Fibroblast of lung (primary cell): ENCODE data around the gene KRT74. TPM values are rescaled to one million over a fixed set of nuclear protein-coding genes. Genes with fewer than 3 reads are reported as not detected.

Experiments
- DNase-seq, 2 donors: peaks; one replicate each; pipeline versions ENCODE4 v3.0.0 to v3.0.0-alpha.2; 2010; ENCODE audit warnings: low read depth in 2 of 2
- H2AFZ ChIP-seq: 2 replicates; pipeline ENCODE4 v1.5.1; 2012; ENCODE audit warnings: low read length, control low read depth, inconsistent platforms
- H3K27ac ChIP-seq: 2 replicates; pipeline ENCODE4 v1.5.1; 2011; ENCODE audit warnings: low read length, control low read depth; ENCODE audit not compliant: insufficient read depth
- H3K27me3 ChIP-seq: 2 replicates; pipeline ENCODE4 v1.5.1; 2011; ENCODE audit warnings: mild to moderate bottlenecking, low read length; ENCODE audit not compliant: control insufficient read depth, insufficient read depth
- H3K36me3 ChIP-seq: 2 replicates; pipeline ENCODE4 v1.5.1; 2011; ENCODE audit warnings: low read length; ENCODE audit not compliant: control insufficient read depth, insufficient read depth
- H3K4me1 ChIP-seq: 2 replicates; pipeline ENCODE4 v1.5.1; 2011; ENCODE audit warnings: low read length; ENCODE audit not compliant: control insufficient read depth, insufficient read depth; ENCODE audit errors: extremely low read depth
- H3K4me2 ChIP-seq: 2 replicates; pipeline ENCODE4 v1.5.1; 2011; ENCODE audit warnings: low read length, control low read depth; ENCODE audit not compliant: insufficient read depth; ENCODE audit errors: extremely low read depth
- H3K4me3 ChIP-seq, 4 experiments: fragments of 200-600 bp in 1 of 4; sonication (generic) in 1 of 4; replicated peaks in 1 of 4; 2 replicates each; pipeline ENCODE4 v1.5.1; 2011 to 2016; ENCODE audit warnings: low read length in 4 of 4, low read depth in 3 of 4, mild to moderate bottlenecking in 3 of 4, control low read depth in 2 of 4, inconsistent platforms in 1 of 4, mixed read lengths in 1 of 4; ENCODE audit not compliant: insufficient read depth in 1 of 4; ENCODE audit errors: control extremely low read depth in 1 of 4
- H3K79me2 ChIP-seq: 2 replicates; pipeline ENCODE4 v1.5.1; 2012; ENCODE audit warnings: mild to moderate bottlenecking, low read length, inconsistent platforms; ENCODE audit not compliant: control insufficient read depth, insufficient read depth
- H3K9ac ChIP-seq: 2 replicates; pipeline ENCODE4 v1.5.1; 2011; ENCODE audit warnings: mild to moderate bottlenecking, low read length, control low read depth; ENCODE audit not compliant: insufficient read depth
- H3K9me3 ChIP-seq: 2 replicates; pipeline ENCODE4 v1.5.1; 2012; ENCODE audit warnings: low read depth, low read length; ENCODE audit not compliant: control insufficient read depth, insufficient read depth
- H4K20me1 ChIP-seq: 2 replicates; pipeline ENCODE4 v1.5.1; 2011; ENCODE audit warnings: low read length; ENCODE audit not compliant: control insufficient read depth, insufficient read depth; ENCODE audit errors: extremely low read depth
- EZH2 ChIP-seq: IDR thresholded peaks from 2 replicates; pipeline ENCODE4 v1.5.1; 2012; ENCODE audit warnings: low read length, control low read depth, mild to moderate bottlenecking; ENCODE audit errors: missing control alignments
- polyA plus RNA-seq, 2 donors: library from polyadenylated mRNA; depleted of rRNA in 1 of 2; stranded (reverse) in 1 of 2; unstranded in 1 of 2; fragments of >200 nt; gene quantifications; 2 replicates each; pipeline ENCODE4 v1.2.1, GENCODE V29; 2011 to 2012; ENCODE audit warnings: missing spikeins in 1 of 2
- total RNA-seq: library from RNA; depleted of rRNA; stranded (reverse); fragments of >200 nt; gene quantifications from 2 replicates; pipeline ENCODE4 v1.2.1, GENCODE V29; 2014
- TF ChIP-seq, protein P1 (sequence below), 2 donors: IDR thresholded peaks in 1 of 2; conservative IDR thresholded peaks in 1 of 2; 1 replicate in 1 of 2; 2 replicates in 1 of 2; pipeline ENCODE4 v1.5.1; 2011 to 2012; ENCODE audit warnings: low read length in 2 of 2, control low read depth in 1 of 2, inconsistent platforms in 1 of 2, low read depth in 1 of 2, mild to moderate bottlenecking in 1 of 2

KRT74 gene
- total and polyA plus RNA-seq, 2 donors (not counting 1 experiment from before 2014, with no cell fraction given), result not detected

DNA sequence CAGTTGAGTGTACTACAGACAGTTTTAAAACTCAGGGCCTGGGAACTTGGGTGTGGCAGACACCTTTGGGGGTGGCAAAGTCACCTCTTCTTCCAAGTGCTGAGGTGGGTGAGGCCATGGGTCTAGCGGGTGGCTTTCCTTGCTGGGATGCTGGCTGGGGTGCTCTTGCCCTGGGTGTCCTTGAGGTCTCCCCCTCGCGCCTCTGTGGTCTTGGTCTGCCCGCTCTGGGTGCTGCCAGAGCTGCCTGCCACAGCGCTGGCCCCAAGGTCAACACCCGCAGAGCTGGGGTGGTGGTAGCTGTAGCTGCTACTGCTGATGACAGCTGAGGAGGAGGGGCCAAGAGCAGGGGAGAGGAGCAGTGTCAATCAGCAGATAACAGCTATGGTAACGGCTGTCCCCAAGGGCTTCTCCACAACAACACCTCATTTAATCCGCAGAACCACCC lies 6.8 kb downstream of the KRT74 start:
- H3K4me3 ChIP-seq, result no peak overlapping the region
- H3K27me3 ChIP-seq, result no peaks in the 10 kb centered on the region
- no peaks in the 10 kb centered on the region for H4K20me1 ChIP-seq
- H3K4me2 ChIP-seq, result no peak overlapping the region
- H2AFZ ChIP-seq, result no peak overlapping the region
- TF ChIP-seq, protein P1, sequence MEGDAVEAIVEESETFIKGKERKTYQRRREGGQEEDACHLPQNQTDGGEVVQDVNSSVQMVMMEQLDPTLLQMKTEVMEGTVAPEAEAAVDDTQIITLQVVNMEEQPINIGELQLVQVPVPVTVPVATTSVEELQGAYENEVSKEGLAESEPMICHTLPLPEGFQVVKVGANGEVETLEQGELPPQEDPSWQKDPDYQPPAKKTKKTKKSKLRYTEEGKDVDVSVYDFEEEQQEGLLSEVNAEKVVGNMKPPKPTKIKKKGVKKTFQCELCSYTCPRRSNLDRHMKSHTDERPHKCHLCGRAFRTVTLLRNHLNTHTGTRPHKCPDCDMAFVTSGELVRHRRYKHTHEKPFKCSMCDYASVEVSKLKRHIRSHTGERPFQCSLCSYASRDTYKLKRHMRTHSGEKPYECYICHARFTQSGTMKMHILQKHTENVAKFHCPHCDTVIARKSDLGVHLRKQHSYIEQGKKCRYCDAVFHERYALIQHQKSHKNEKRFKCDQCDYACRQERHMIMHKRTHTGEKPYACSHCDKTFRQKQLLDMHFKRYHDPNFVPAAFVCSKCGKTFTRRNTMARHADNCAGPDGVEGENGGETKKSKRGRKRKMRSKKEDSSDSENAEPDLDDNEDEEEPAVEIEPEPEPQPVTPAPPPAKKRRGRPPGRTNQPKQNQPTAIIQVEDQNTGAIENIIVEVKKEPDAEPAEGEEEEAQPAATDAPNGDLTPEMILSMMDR (conservative IDR thresholded peaks at IDR 0.05 in 1 of 2, IDR thresholded peaks at IDR 0.05 in 1 of 2; ENCODE audit: low read depth in 1 of 2, low read length in 2 of 2), result no peak
- no peak for TF ChIP-seq EZH2
- H3K79me2 ChIP-seq, result no peaks in the 10 kb centered on the region
- no peak for DNase-seq
- no peaks in the 10 kb centered on the region for H3K36me3 ChIP-seq
- no peak overlapping the region for H3K9ac ChIP-seq
- H3K27ac ChIP-seq, result no peak overlapping the region
- H3K4me1 ChIP-seq, result no peaks in the 10 kb centered on the region
- no peaks in the 10 kb centered on the region for H3K9me3 ChIP-seq

- no peak for TF ChIP-seq EZH2
- TF ChIP-seq, protein P1 (conservative IDR thresholded peaks at IDR 0.05 in 1 of 2, IDR thresholded peaks at IDR 0.05 in 1 of 2; ENCODE audit: low read depth in 1 of 2, low read length in 2 of 2), result no peak
- no peaks in the 10 kb centered on the region for H3K4me1 ChIP-seq
- H4K20me1 ChIP-seq, result no peaks in the 10 kb centered on the region
- DNase-seq, result no peak
- no peak overlapping the region for H3K27ac ChIP-seq
- H3K27me3 ChIP-seq, result no peaks in the 10 kb centered on the region
- no peak overlapping the region for H3K4me3 ChIP-seq
- no peak overlapping the region for H2AFZ ChIP-seq
- no peaks in the 10 kb centered on the region for H3K36me3 ChIP-seq
- no peaks in the 10 kb centered on the region for H3K79me2 ChIP-seq
- no peak overlapping the region for H3K4me2 ChIP-seq
- H3K9ac ChIP-seq, result no peak overlapping the region
- H3K9me3 ChIP-seq, result no peaks in the 10 kb centered on the region
Measured at GRCh38 chr12:52564582-52564981, 9.1 kb downstream of the KRT74 start.

GRCh38 chr12:52561880-52562449 lies 11.7 kb downstream of the KRT74 start:
- no peaks in the 10 kb centered on the region for H3K27me3 ChIP-seq
- H3K4me1 ChIP-seq, result no peaks in the 10 kb centered on the region
- H3K79me2 ChIP-seq, result no peaks in the 10 kb centered on the region
- no peaks in the 10 kb centered on the region for H4K20me1 ChIP-seq
- no peak overlapping the region for H3K27ac ChIP-seq
- no peaks in the 10 kb centered on the region for H3K36me3 ChIP-seq
- H3K9me3 ChIP-seq, result no peaks in the 10 kb centered on the region
- H3K4me2 ChIP-seq, result no peak overlapping the region
- H3K9ac ChIP-seq, result no peak overlapping the region
- H3K4me3 ChIP-seq, result no peak overlapping the region
- TF ChIP-seq, protein P1 (conservative IDR thresholded peaks at IDR 0.05 in 1 of 2, IDR thresholded peaks at IDR 0.05 in 1 of 2; ENCODE audit: low read depth in 1 of 2, low read length in 2 of 2), result no peak
- no peak for TF ChIP-seq EZH2
- no peak for DNase-seq
- H2AFZ ChIP-seq, result no peak overlapping the region
